Activated naive CD4-positive, alpha-beta T cell treated with anti-CD3 and anti-CD28 coated beads, Interleukin-2, amount 10 ng/mL, durations not matched to agents 7 days and 5 days (primary cell): ENCODE measurements around the gene GFY.
"Not testable (repeated sequence)": the region's sequence is repeated elsewhere in the genome, so short reads cannot be mapped to it uniquely, and the experiment has no call there.

Experiments
- CTCF ChIA-PET: fragments of 350-600 bp; sonication (Branson Sonifier 250); formaldehyde crosslinking; loops from one replicate; lab custom pipeline; 2021; ENCODE audit warnings: antibody characterized with exemption; lab: Charles Lee
- DNase-seq: peaks from one replicate; pipeline ENCODE4 v3.0.0-alpha.2; 2020
- H3K27ac Mint-ChIP-seq: one replicate; pipeline ENCODE4 v1.8.0; 2021; ENCODE audit warnings: mild to moderate bottlenecking, moderate library complexity, mixed read lengths
- H3K27me3 Mint-ChIP-seq: one replicate; pipeline ENCODE4 v1.8.0; 2021; ENCODE audit warnings: mild to moderate bottlenecking, mixed read lengths
- H3K36me3 Mint-ChIP-seq: one replicate; pipeline ENCODE4 v1.8.0; 2021; ENCODE audit warnings: mixed read lengths
- H3K4me1 Mint-ChIP-seq: one replicate; pipeline ENCODE4 v1.8.0; 2021; ENCODE audit warnings: mixed read lengths
- H3K4me3 Mint-ChIP-seq: one replicate; pipeline ENCODE4 v1.8.0; 2021; ENCODE audit warnings: mild to moderate bottlenecking, moderate library complexity, mixed read lengths
- H3K9me3 Mint-ChIP-seq: one replicate; pipeline ENCODE4 v1.8.0; 2021; ENCODE audit warnings: mixed read lengths

Gene GFY

DNA sequence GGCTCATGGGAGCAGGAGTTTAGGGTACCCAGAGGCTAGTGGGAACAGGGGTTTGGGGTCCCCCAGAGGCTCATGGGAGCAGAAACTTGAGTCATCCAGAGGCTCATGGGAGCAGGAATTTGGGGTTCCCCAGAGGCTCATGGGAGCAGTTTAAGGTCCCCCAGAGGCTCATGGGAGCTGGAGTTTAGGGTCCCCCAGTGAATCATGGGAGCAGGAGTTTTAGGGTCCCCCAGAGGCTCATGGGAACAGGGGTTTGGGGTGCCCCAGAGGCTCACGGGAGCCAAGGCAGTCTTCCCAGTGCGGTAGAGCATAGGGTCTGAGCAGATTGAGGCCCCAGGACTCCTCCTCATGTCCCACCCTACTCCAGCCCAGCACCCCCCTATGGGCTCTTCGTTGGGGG, 40.2 kb downstream of the GFY start:
- Mint-ChIP-seq H3K9me3 (no peaks in the 10 kb centered on the region), H3K27ac (peak overlapping the region; percentile 19), H3K36me3 (peaks cover 19% of the 10 kb centered on the region), H3K4me3 (no peak overlapping the region), H3K27me3 (no peaks in the 10 kb centered on the region), H3K4me1 (peaks cover 28% of the 10 kb centered on the region)
- no peak for DNase-seq
- CTCF ChIA-PET, result interaction anchor here (1.6 kb wide), 1 partner anchor 8 kb away, joined by 5 read pairs; no protein-coding TSS in a partner anchor

GRCh38 chr19:49468199-49468598, 43.0 kb downstream of the GFY start:
- Mint-ChIP-seq H3K36me3 (peaks cover 14% of the 10 kb centered on the region), H3K9me3 (no peaks in the 10 kb centered on the region), H3K27me3 (no peaks in the 10 kb centered on the region), H3K4me1 (peaks cover 52% of the 10 kb centered on the region), H3K27ac (peak overlapping the region; percentile 99), H3K4me3 (no peak overlapping the region)
- no peak for DNase-seq
- CTCF ChIA-PET, result no interaction called here

GRCh38 chr19:49468746-49469447, 43.7 kb downstream of the GFY start:
- peak overlapping the region; percentile 71 for H3K4me3 Mint-ChIP-seq
- peaks cover 14% of the 10 kb centered on the region for H3K36me3 Mint-ChIP-seq
- CTCF ChIA-PET, result interaction anchor here (0.9 to 2.7 kb wide), 6 partner anchors 10 to 212 kb away, joined by 3 to 33 read pairs (median 10); partner anchors contain the start of genes ALDH16A1 and PIH1D1
- peak; percentile 97 for DNase-seq
- H3K27me3 Mint-ChIP-seq, result peaks cover under 1% of the 10 kb centered on the region
- no peaks in the 10 kb centered on the region for H3K9me3 Mint-ChIP-seq
- peaks cover 58% of the 10 kb centered on the region for H3K4me1 Mint-ChIP-seq
- peak overlapping the region; percentile 99 for H3K27ac Mint-ChIP-seq

DNA sequence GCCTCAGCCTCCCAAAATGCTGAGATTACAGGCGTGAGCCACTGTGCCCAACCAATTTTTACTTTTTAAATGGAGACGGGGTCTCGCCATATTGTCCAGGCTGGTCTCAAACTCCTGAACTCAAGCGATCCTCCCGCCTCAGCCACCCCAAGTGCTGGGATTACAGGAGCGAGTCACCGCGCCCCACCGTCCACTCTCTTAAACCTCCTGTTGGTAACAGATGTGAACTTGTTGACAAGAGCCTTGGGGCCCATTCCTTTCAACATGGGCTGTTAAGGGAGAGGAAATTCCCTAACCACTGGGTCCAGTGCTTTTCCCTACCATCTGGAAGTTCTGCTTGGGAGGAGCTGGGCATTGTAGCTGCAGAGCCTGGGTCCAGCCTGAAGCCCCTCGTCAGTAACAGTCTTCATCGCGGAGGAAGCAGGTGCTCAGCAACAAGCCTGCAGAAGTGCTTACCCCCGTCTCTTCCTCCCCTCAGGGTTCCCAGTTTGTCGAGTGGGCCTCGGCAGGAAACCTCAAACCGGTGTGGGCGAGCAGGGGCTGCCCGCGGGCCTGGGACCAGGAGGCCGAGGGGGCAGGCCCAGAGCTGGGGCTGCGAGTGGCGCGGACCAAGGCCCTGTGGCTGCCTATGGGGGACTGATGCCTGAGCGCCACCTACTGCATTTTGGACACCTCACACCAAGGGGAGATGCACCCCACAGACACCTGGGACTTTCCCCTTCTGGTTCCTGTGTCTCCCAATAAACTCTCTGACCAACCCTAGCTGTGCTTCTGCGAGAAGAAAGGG, 44.8 kb downstream of the GFY start:
- peaks cover 9% of the 10 kb centered on the region for H3K36me3 Mint-ChIP-seq

GRCh38 chr19:49470615-49470978, 45.4 kb downstream of the GFY start:
- Mint-ChIP-seq H3K27ac (peak overlapping the region; percentile 99), H3K27me3 (peaks cover 6% of the 10 kb centered on the region), H3K9me3 (no peaks in the 10 kb centered on the region), H3K4me1 (peaks cover 62% of the 10 kb centered on the region), H3K36me3 (peaks cover 12% of the 10 kb centered on the region), H3K4me3 (peak overlapping the region; percentile 41)
- CTCF ChIA-PET, result interaction anchor here (0.7 to 2.7 kb wide), 17 partner anchors 12 to 243 kb away, joined by 3 to 33 read pairs (median 5); partner anchors contain the start of genes ALDH16A1 and PIH1D1
- no peak for DNase-seq

More for the DNA sequence above, 44.8 kb downstream of the GFY start:
- peak overlapping the region; percentile 99 for H3K27ac Mint-ChIP-seq
- DNase-seq, result peak; percentile 90
- H3K9me3 Mint-ChIP-seq, result no peaks in the 10 kb centered on the region
- peaks cover 6% of the 10 kb centered on the region for H3K27me3 Mint-ChIP-seq
- H3K4me1 Mint-ChIP-seq, result peaks cover 60% of the 10 kb centered on the region
- peak overlapping the region; percentile 41 for H3K4me3 Mint-ChIP-seq
- CTCF ChIA-PET, result interaction anchor here (0.7 to 2.7 kb wide), 19 partner anchors 11 to 243 kb away, joined by 3 to 33 read pairs (median 5); partner anchors contain the start of genes ALDH16A1 and PIH1D1

DNA sequence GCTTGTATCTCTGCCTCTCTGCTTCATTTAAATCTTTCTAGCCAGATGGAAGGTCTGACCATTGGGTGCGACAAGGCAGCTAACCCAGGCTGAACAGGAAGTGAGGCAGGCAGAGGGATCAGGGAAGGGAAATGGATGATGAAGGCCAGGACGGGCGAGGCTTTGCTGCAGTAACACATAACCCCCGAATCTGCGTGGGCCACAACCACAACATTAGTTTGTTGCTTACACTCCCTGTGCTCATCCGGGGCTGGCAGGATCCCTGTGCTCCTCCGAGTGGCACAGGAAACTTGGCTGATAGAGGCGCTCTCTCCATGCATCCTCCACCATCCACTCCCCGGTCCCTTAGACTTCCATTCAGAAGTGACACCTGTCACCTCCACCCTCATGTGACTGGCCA, 47.7 kb downstream of the GFY start:
- Mint-ChIP-seq H3K4me1 (peaks cover 68% of the 10 kb centered on the region), H3K27me3 (peaks cover 6% of the 10 kb centered on the region), H3K36me3 (peaks cover 23% of the 10 kb centered on the region), H3K4me3 (peak overlapping the region; percentile 89), H3K27ac (peak overlapping the region; percentile 90), H3K9me3 (no peaks in the 10 kb centered on the region)
- DNase-seq, result no peak
- CTCF ChIA-PET, result interaction anchor here (0.6 to 2.1 kb wide), 18 partner anchors 8 to 209 kb away, joined by 3 to 15 read pairs (median 4); partner anchors contain the start of genes ALDH16A1, PIH1D1 and RPL13A

DNA sequence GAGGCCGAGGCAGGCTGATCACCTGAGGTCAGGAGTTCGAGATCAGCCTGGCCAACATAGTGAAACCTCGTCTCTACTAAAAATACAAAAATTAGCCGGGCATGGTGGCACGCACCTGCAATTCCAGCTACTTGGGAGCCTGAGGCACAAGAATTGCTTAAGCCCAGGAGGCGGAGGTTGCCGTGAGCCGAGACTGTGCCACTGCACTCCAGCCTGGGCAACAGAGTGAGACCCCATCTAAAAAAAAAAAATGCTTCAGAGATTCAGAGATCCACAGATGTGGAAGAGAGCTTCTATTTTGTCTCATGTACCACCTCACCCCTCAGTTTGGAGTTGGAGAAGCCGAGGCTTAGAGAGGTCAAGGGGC, 48.3 kb downstream of the GFY start:
- Mint-ChIP-seq H3K27ac (peak overlapping the region; percentile 90), H3K4me1 (peaks cover 63% of the 10 kb centered on the region), H3K36me3 (peaks cover 23% of the 10 kb centered on the region), H3K4me3 (peak overlapping the region; percentile 89)
- not testable (repeated sequence) for DNase-seq, H3K27me3 Mint-ChIP-seq, H3K9me3 Mint-ChIP-seq
- CTCF ChIA-PET, result interaction anchor here (0.7 to 2.1 kb wide), 19 partner anchors 9 to 210 kb away, joined by 3 to 15 read pairs (median 4); partner anchors contain the start of genes ALDH16A1, PIH1D1 and RPL13A

DNA sequence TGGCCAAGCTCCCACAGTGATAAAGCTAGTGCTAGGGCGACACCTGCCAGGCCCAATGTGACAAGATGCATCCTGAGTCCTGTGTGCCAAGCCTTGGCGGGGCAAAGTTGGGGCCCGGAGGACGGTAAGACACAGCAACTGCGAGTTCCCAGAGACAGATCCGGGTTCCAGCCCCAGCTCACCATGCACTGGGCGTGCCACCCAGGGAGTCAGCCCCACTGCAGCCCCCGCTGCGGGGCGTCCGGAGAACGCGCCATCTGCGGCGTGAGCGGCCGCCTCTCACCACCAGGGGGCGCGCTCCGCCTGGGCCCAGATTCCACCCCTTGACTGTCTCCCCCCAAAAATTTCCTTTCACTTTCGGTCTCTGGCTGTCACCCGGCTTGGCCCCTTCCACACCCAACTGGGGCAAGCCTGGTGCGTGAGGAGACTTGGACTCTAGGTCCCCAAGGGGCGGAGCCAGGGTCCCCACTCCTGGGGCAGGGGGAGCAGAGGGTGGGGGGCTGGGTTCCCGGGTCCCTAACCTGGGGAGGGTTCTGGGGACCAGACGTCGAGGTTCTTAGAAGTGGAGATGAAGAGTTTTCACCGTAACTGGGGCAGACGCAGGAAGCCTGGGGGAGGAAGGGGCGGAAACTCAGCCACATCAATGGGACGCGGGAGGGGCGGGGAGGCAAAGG, 48.8 kb downstream of the GFY start, which contains the start of gene FLT3LG:
Gene FLT3LG (plus strand): TSS at position 348 of the 674 bp plus-strand sequence. CDS start 425 bp downstream, outside the sequence.
- Mint-ChIP-seq H3K36me3 (peaks cover 23% of the 10 kb centered on the region), H3K9me3 (no peaks in the 10 kb centered on the region)

GRCh38 chr19:49474542-49474924, 49.3 kb downstream of the GFY start:
- DNase-seq, result no peak
- Mint-ChIP-seq H3K4me1 (peaks cover 58% of the 10 kb centered on the region), H3K4me3 (peak overlapping the region; percentile 89)

More for the DNA sequence above, 48.8 kb downstream of the GFY start, which contains the start of gene FLT3LG:
- peaks cover 6% of the 10 kb centered on the region for H3K27me3 Mint-ChIP-seq
- CTCF ChIA-PET, result interaction anchor here (0.7 to 2.1 kb wide), 19 partner anchors 9 to 210 kb away, joined by 3 to 15 read pairs (median 4); partner anchors contain the start of genes ALDH16A1, PIH1D1 and RPL13A
- H3K4me3 Mint-ChIP-seq, result peak within 1 kb of the TSS; percentile 89
- peak; percentile 99 for DNase-seq
- H3K27ac Mint-ChIP-seq, result peak within 1 kb of the TSS; percentile 90
- H3K4me1 Mint-ChIP-seq, result peaks cover 61% of the 10 kb centered on the region

DNA sequence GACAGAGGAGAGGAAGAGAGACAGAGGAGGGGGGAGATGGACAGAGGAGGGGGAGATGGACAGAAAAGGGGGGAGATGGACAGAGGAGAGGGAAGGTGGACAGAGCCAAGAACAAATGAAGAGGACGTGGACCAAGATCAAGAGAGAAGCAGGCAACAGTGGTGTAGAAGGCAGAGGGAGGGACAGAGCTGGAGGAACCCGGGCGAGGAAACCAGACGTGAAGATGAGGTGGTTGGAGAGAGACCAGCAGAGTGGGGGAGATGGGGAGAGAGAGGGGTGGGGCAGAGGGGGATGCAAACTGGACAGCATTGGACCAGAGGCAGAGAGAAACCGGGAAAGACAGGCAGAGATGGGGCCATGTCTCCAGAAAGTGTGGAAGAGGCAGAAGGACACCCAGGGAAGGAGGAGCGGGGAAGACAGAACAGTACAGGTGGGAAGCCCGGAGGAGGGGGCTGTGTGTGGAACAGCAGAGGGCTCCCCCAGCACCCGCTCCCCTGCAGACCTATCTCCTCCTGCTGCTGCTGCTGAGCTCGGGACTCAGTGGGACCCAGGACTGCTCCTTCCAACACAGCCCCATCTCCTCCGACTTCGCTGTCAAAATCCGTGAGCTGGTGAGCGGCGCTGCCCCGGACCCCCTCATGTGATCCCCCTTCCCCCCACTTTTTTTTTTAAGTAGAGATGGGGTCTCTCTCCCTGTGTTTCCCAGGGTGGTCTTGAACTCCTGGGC, 50.2 kb downstream of the GFY start:
- H3K4me1 Mint-ChIP-seq, result peaks cover 56% of the 10 kb centered on the region
- DNase-seq, result peak; percentile 46
- no peaks in the 10 kb centered on the region for H3K9me3 Mint-ChIP-seq
- H3K27ac Mint-ChIP-seq, result peak overlapping the region; percentile 90
- H3K36me3 Mint-ChIP-seq, result peaks cover 32% of the 10 kb centered on the region
- peak overlapping the region; percentile 89 for H3K4me3 Mint-ChIP-seq
- CTCF ChIA-PET, result interaction anchor here (0.6 to 1.4 kb wide), 9 partner anchors 10 to 189 kb away, joined by 3 to 13 read pairs (median 5); partner anchors contain the start of genes ALDH16A1, PIH1D1 and RPL13A
- H3K27me3 Mint-ChIP-seq, result peaks cover 6% of the 10 kb centered on the region

More at GRCh38 chr19:49474542-49474924, 49.3 kb downstream of the GFY start:
- no peaks in the 10 kb centered on the region for H3K9me3 Mint-ChIP-seq
- peaks cover 6% of the 10 kb centered on the region for H3K27me3 Mint-ChIP-seq
- peaks cover 23% of the 10 kb centered on the region for H3K36me3 Mint-ChIP-seq
- CTCF ChIA-PET, result interaction anchor here (2.1 kb wide), 2 partner anchors 14 to 68 kb away, joined by 4 to 9 read pairs; partner anchors contain the start of gene RPL13A
- H3K27ac Mint-ChIP-seq, result peak overlapping the region; percentile 90

DNA sequence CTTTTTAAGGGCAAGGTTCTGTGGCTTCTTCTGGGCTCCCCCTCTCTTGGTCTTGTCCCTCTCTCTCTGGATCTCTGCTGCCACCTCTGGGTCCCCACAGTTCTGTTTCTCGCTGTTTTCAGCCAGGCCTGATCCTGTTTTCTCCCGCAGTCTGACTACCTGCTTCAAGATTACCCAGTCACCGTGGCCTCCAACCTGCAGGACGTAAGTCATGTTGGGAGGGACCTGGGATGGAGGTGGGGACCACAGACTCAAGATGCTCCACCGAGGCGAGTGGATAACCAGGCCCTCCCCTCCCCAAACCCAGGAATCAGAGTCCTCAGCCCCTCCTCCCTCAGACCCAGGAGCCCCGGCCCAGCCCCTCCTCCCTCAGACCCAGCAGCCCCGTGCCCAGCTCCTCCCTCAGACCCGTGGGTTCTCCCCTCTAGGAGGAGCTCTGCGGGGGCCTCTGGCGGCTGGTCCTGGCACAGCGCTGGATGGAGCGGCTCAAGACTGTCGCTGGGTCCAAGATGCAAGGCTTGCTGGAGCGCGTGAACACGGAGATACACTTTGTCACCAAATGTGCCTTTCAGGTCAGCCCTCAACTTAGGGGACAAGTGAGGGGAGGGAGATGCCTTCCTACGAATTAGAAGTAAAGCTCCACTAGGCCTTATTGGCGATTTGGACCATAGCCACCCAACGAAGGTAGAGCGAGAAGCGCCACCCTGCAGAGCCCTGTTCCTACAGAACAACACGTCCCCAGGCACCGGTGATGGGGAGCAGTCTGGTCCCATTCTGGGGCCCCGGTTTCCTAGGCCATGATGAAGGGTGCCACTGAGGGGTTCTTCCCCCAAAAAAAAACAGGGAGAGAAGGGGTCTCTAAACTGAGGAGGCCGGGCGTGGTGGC, 51.0 kb downstream of the GFY start:
- Mint-ChIP-seq H3K27me3 (peaks cover 6% of the 10 kb centered on the region), H3K4me3 (peak overlapping the region; percentile 89), H3K4me1 (peaks cover 51% of the 10 kb centered on the region), H3K27ac (peak overlapping the region; percentile 90), H3K36me3 (peaks cover 37% of the 10 kb centered on the region), H3K9me3 (no peaks in the 10 kb centered on the region)
- CTCF ChIA-PET, result interaction anchor here (0.6 to 1.4 kb wide), 14 partner anchors 9 to 205 kb away, joined by 3 to 13 read pairs (median 4); partner anchors contain the start of genes ALDH16A1, PIH1D1, RPL13A and RPS11
- peak; percentile 89 for DNase-seq
